GM21737 (cell line): ENCODE measurements around the gene SEC31B.
A peak's percentile ranks its signal among the peaks of the same experiment; 100 is the strongest.

Experiments used
- ATAC-seq: cut with Tn5 transposase; IDR thresholded peaks from one replicate; pipeline ENCODE4 v1.9.1; 2021; ENCODE audit warnings: mild to moderate bottlenecking, moderate library complexity; ENCODE audit not compliant: unreplicated experiment

The SEC31B gene

DNA sequence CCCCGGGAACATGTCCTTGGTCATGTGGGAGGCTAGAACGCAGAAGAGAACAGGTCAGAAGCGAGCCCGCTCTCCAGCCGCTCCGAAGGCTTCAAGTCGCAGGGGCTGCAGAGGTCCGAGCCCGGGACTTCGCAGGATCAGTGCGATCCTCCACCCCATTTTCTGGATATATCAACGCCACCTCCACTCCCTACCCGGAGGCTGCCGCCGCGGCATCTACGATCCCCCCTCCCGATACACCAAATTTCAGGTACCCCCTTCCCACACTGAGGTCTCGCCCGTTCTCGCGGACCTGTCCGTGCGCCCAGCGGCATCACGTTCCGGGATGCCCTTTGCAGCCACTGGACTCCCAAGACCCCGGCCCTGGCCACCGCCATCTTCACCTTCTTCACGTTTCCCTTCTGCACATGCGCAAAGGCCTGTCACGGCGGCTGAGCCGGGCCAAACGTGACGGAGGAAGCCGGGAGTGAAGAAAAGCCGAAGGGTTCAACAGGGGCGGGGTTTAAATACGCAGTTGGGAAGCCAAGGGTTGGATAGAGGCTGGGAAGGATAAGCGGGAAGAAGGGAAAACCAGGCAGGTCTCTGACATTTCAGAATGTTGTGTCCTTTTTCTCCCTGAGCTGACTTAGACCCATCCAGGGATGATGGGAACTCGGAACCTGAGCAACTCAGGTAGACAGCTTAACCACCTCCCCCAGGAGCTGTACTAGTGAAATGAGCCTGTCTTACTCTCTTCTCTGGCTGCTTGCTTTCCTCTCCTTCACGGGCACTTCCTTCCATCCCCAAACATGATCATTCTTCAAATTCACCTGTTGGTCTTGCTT is 10.0 kb upstream of the SEC31B start, which contains the start of gene NDUFB8:
Gene NDUFB8, minus strand, starts transcription at position 397 of the 824 bp plus-strand sequence. Its CDS starts 20 bp downstream, at position 377.
- peak; percentile 66 for ATAC-seq

DNA sequence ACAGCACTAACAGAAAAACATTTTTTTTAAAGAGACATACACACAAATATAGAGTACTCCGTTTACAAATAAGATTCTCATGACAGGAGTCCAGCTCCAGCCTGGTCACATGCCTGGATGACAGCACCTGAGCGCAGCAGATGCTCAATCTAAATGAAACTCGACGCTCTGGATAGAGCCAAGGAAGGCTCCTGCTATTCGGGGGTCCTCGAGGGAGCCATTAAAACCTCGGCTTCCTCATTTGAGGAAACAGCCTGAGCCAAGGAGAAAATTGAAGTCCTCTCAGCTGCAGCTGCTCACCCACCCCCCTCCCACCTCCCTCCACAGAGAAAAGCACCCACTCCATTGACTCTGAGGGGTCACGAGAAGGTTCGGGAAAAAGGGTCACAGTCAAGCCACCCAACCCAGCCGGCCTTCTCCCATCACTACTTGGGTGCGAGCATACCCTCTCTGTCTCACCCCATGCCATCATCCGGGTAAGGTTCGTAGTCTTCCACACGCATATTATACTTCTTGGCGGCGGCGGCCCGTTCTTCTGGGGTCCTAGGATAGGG is 9.3 kb upstream of the SEC31B start:
- ATAC-seq: no peak

DNA sequence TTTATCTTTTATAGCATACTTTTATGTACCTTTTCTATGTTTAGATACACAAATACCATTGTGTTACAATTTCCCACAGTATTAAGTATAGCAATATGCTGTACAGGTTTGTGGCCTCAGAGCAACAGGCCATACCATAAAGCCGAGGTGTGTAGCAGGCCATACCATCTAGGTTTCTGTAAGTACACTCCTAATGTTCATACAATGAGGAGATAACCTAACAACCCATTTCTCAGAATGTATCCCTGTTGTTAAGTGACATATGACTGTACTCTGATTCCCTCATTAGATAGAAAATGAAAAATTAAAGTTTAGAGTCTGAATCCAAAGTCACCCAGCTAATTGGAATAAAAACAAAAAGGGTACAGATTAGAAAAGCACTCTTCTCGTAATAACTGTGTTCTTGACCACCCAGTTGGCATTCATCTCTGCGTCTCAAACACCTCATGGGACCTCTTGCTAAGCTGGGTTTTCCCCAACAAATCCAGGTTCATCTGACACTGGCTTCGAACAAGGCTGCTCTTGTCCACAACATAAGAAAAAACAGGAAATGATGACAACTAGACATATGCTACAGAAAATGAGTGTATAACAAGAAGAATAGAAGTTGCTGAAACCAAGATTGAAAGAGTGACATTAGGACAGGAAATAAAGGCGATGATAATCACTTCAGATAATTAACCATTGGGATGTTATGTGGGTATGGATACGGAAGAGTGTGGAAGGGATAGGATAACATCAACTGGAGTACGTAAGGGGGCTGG is 8.6 kb upstream of the SEC31B start:
- ATAC-seq: no peak

DNA sequence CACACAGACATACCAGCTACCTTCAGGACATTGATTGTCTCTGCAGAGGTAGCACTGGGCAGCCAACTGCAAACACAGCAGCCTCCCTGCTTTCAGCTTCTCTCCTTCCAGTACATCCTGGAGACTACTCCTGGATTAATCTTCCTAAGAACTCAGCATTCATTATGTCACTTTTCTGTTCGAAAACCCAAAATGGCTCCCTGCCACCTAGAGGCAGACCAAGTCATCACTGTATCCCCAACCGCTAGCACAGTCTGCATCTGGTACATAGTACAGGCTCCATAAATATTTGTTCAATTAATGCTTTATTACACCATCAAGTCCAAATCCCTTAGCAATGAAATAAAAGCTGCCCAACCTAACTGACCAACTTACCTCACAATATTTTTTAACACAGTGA is 5.0 kb upstream of the SEC31B start:
- no peak for ATAC-seq

DNA sequence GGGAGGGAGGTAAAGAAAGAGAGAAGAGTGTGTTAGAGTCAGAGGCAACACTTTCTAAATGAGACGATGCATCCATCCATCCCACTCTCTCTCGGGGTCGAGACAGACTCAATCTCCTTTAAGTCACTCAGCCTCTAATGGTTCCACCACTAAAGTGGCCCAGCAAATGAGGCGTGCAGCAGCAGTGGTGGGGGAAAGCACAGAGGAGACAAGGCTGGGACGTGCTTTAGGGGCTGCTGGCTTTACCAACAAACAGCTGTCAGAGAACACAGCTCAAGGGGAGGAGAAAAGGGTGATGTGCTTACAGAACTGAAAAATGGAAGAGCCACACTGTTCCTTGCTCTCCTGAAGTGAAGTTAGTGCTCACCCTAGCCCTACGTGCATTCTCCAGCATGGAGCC is 4.5 kb upstream of the SEC31B start:
- no peak for ATAC-seq

DNA sequence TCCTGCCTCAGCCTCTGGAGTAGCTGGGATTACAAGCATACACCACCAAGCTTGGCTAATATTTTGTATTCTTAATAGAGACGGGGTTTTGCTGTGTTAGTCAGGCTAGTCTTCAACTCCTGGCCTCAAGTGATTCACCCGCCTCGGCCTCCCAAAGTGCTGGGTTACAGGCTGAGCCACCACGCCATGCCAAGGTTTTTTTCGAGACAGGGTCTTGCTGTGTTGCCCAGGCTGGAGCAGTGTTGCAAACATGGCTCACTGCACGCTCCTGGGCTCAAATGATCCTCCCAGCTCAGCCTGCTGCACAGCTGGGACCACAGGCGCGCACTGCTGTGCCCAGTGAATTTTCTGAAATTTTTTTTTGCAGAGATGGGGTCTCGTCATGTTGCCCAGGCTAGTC is 3.3 kb upstream of the SEC31B start:
- ATAC-seq: no peak

DNA sequence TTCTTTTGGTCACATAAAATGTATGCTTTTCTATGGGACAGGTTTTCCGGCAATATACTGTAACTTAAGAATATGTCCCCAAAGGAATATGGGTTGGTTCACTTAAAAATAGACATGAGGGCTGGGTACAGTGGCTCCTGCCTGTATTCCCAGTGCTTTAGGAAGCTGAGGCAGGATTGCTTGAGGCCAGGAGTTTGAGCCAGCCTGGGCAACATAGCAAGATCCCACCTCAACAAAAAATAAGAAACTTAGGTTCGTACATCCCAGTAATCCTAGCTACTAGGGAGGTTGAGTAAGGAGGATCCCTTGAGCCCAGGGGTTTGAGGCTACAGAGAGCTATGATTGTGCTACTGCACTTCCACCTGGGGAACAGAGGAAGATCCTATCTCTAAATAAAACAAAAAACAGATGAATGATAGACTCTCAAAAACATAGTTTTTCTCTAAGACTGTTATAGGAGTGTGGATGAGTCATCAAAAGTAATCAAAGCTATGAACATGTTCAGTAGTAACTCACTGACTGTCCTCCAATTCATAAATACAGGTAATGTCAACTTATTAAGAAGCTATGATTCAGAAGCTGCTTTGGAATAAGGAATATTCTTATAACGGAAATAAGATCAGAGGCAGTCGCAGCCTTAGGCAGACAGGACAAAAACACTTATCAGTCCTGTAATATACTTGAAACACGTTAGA is 2.6 kb upstream of the SEC31B start:
- no peak for ATAC-seq

DNA sequence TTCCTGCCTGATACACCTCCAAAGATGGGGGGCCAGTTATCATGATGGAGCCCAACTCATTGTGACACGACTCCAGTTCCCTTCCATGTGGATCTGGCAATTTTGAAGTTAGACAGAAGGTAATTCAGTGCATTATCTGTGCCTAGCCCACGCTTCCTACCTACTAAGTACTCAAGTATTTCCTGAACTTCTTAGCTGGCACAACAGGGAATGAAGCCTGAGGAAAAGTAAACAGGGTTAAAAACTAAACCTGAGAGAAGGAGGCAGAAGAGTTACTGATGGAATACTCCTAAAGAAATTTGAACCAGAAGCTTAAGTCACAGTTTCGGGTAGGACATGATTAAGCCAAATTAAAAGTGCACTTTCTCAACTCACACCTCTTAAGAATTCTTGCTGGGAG is 1.1 kb upstream of the SEC31B start:
- no peak for ATAC-seq

DNA sequence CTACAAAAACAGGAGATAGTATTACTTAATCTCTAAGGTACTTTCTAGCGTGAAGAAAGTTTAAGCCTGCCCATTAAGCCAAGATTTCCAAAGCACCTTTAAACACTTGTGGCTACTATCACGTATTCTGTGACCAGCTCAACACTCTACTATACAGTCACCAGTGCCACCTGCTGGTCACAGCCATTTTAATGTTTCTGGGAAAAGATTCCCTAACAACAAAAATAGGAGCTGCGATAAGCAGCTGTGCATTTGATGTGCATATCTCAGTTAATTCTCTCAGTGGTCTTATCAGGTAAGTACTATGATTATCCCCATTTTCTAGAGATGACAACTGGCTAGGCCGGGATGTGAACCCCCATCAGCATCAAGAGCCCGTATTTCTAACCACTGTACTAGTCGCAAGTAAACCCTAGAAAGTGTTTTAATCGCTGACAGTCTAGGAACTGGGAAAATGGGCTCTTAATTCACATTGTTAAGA is 860 bp downstream of the SEC31B start:
- ATAC-seq: no peak

DNA sequence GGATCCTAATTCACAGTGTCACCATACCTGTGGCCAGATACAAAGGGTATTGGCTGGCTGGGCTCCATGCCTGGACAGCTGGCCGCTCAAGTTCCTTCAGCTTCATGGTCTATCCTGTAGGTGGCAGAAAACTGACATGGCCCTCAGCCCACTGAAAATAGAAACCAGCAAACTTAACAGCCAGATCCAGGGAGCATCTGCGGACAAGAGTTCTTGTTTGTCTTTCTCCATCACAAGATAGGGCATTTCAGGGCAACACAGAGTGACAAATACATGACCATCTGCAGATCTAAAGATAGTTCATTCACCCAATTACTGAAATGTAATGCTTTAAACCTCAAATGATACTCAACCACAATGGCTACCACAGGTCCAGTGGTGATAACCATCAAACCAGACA is 2.8 kb downstream of the SEC31B start:
- ATAC-seq: no peak

DNA sequence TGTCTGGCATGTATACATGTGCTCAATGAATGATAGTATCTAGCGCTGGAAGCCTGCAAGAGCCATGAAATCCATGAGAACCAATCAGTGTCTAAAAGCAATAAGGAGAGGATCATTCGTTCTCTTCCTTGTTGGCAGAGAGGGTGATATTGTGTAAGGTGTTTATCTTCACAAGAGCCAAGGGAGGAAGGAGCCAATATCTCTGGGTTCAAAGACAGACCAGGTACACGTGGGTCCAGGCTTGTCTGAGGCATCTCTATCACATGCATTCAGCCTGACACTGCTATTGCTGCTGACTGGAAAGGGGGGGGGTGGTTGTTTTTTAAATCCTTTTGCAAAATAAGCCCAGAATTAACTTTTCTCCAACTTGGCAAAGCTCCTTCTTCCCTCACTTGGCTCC is 4.0 kb downstream of the SEC31B start:
- no peak for ATAC-seq

DNA sequence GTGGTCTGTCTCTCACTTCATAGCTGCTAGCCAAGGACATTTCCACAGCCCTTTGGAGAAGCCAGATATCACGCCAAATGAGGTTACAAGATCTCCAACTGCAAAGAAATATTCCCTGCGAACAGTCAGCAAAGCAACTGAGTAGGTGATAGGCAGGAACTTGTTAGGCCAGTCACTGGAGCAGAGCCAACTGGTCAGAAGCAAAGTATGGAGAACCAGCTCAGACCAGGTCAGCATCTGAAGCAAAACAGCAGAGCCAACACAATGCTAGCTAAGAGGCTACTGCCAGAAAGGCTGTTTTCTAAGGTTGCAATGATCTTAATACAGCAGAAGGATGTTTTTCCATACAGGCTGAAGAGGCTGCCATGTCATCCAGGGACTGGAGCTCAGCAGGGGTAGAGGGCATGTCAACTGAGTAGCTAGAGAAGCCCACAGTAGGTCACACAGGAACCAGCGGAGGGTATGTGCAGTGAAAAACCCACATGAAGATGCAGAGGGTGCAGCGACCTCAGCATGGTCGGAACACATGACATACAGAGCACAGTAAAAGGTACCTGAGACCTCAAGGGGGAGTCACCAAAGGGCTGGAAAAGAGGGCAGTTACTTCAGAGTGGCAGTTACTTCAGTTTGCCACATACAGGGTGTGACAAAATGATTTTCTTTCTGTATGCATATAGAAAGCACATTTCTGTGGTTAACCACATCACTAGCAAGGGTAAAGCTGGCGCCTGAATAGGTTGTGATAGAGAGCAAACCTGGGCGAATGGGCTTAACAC is 8.9 kb downstream of the SEC31B start:
- no peak for ATAC-seq

DNA sequence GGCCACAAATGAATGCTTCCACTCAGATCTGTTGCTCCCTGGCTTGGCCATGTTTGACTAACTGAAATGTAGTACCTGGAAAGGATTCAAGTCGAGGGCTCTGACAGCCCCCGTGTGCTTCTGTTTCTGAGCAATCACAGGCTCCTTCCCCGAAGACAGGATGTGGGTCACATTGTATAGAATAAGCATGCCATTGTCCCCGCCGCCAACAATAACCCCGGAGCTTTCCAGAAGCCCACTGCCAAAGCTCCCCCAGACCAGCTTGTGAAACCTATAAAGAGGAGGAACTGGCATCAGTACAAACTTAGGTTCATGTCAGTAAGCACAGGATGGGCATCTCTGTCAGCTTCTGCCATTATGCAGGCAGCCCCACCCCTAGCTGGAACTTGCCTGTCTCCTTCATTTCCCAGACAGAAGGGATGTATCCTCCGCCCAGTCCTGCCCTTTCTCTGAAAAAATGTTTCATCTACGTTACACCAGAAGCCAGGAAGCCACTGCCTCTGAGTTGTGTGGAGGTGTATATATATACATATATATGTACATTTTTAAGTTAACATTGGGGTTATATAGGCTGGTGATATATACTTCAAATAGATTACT is 10.3 kb downstream of the SEC31B start:
- no peak for ATAC-seq

DNA sequence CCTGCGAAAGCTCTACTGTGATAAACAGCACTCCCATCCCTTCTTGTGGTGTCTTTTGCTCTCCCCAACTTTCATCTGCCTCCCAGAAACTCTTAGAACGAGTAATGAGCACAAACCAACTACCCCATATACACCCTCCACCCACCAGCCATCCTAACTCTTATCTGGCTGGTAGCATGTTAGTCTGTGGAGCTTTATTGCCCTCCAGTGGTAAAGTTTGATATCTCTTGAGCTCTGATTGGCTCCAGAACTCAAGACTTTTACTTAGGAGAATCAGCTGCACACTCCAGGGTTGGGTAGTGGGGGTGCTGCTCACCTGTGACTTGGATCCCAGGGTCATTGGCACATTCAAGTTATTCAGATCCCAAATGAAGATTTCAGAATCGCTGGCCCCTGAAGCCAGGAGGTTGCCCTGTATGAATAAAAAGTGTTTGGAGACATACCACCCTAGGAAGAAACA is 10.9 kb downstream of the SEC31B start:
- no peak for ATAC-seq

DNA sequence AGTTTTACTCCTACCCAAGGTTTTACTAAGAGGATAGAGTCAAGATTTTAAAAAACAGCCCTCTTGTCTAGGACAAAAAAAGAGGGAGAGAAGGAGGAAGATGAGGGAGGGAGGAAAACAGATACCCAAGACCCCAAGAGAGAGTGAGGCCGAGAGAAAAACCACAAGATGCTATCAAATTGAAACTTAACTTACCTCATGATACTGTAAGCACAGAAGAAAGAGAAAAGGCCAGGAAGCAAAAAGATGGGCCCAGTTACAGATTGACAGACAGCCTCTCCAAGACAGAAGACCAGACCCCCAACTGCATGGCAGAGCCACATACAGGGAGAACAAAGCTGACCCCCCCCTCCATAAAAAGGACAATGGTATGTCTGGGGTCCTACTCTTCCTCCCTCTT is 11.4 kb downstream of the SEC31B start:
- ATAC-seq: no peak

DNA sequence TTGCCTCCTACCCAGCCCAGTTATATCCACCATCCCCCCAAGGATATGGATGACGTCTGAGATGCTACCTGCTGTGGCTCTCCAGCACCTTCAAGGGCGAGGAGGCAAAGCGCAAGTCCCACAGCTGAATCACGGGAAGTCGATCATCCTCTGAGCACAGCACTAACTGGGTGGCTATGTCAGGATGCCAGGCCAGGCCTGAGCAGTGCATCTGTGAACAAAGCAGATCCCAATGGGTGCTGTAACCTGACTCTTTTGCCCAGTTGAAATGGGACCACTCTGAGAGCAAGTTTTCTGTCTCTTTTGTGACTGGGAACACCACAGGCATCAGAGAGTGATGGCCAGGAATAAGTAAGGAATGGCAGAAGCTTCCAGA is 12.3 kb downstream of the SEC31B start:
- no peak for ATAC-seq

DNA sequence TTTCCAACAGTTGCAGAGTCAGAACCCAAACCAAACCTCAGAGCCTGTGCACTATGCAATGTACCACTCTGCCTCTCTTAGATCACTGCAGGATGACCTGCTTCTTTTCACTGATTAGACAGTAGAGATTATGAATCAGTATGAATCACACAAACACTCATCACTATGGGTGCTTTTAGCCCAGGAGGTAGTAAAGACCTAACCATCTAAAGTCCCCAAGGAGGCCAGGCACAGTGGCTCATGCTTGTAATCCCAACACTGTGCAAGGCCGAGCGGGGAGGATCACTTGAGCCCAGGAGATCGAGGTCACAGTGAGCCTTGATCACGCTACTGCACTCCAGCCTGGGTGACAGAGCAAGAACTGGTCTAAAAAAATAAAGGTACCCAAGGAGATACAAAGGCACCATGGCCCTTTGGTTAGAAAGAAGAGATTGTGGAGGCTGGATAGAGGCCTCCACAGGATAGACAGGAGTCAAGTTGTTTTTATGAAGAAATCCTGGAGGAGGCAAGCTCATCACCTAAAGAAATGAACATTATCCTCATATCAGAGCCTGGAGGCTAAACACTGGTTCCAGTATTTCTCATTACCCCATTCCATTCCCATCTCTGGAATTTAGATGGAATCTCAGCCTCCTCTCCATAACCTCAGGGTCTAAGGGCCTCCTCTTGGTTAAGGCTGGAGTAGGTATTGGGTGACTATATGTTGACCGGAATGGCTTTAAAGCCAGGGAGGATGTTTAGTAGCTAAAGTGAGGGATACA is 12.9 kb downstream of the SEC31B start:
- ATAC-seq: no peak

DNA sequence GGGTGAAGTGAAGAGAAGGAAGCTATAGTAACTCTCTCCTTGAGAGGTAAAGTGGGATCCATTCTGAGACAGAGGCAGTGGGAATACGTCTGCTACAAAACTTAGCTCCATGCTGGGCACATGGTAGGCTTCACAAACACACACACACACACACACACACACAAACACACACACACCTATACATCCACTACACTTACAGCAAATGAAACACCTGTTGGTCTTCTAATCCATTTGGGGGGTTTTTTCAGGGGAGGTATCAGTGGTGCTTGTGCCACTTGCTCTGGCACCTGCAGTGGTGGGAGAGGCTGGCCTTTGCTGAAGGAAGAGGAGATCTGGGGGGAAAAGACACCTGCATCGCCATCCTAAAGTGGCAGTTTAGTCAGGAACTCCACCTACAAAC is 14.5 kb downstream of the SEC31B start:
- ATAC-seq: no peak

DNA sequence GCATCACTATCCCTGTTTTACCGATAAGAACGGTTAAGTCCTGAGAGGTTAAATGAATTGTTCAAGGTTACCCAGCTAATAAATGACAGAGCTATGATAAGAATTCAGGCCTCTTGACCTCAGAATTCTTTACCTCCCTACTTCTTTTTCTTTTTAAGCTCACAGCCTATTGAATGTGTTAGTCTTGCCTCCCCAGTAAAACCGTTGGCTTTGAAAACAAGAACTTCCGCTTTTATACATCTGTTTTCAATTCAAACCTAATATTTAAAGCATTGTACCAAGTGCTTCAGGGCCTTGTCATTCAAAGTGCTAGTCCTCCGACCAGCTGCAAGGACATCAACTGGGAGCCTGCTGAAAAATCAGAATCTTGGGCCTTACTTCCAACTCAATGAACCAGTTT is 15.6 kb downstream of the SEC31B start:
- no peak for ATAC-seq
